ENCODE measurements around the gene RUSF1.

DNA sequence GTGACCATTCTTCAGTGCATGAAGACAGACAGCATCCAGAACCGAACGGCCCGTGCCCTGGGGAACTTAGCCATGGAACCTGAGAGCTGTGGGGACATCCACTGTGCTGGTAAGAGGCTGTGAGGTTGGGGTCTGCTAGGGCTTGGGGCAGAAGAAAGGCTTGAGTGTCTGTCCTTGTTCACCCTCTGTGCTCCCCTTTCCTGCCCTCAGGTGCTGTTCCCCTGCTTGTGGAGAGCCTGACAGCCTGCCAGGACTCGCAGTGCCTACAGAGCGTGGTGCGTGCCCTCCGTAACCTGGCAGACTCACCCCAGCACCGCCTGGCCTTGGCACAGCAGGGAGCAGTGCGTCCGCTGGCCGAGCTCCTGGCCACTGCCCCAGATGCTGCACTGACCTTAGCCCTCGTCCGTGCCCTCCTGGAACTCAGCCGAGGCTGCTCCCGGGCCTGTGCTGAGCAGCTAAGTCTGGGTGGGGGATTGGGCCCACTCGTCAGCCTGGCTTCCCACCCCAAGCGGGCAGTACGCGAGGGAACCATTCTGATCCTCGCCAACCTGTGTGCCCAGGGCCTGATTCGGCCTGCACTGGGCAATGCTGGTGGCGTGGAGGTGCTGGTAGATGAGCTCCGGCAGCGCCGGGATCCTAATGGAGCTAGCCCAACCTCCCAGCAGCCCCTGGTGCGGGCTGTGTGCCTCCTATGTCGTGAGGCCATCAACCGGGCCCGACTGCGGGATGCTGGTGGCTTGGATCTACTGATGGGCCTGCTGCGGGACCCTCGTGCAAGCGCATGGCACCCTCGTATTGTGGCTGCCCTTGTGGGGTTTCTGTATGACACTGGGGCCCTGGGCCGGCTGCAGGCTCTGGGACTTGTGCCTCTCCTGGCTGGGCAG is 46.0 kb downstream of the RUSF1 start:
- TF ChIP-seq, protein P1, sequence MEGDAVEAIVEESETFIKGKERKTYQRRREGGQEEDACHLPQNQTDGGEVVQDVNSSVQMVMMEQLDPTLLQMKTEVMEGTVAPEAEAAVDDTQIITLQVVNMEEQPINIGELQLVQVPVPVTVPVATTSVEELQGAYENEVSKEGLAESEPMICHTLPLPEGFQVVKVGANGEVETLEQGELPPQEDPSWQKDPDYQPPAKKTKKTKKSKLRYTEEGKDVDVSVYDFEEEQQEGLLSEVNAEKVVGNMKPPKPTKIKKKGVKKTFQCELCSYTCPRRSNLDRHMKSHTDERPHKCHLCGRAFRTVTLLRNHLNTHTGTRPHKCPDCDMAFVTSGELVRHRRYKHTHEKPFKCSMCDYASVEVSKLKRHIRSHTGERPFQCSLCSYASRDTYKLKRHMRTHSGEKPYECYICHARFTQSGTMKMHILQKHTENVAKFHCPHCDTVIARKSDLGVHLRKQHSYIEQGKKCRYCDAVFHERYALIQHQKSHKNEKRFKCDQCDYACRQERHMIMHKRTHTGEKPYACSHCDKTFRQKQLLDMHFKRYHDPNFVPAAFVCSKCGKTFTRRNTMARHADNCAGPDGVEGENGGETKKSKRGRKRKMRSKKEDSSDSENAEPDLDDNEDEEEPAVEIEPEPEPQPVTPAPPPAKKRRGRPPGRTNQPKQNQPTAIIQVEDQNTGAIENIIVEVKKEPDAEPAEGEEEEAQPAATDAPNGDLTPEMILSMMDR (IDR thresholded peaks at IDR 0.05; ENCODE audit: low read depth, low read length), result no peak
- TF ChIP-seq POLR2A (IDR thresholded peaks at IDR 0.05; ENCODE audit: extremely low read depth, insufficient read length), result no peak

Measured in NB4 (cell line).